GM23338 (cell line): ENCODE data around the gene AFF3. TPM values are rescaled to one million over a fixed set of nuclear protein-coding genes. Genes with fewer than 3 reads are reported as not detected.

Experiments used
- ATAC-seq: fragments of 200-7000 bp; cut with Tn5 transposase; 3 replicates; pipeline ENCODE4 v1.9.1; 2020
- DNase-seq: peaks from one replicate; pipeline ENCODE4 v3.0.0-alpha.2; 2015; ENCODE audit warnings: low spot score
- H2AFZ ChIP-seq: fragments of 200-600 bp; sonication (generic); 2 replicates; pipeline ENCODE4 v1.8.0; 2016; ENCODE audit warnings: antibody characterized with exemption, mild to moderate bottlenecking, moderate library complexity
- H3F3A ChIP-seq: fragments of 200-600 bp; sonication (generic); replicated peaks from 2 replicates; pipeline ENCODE4 v1.8.0; 2017; ENCODE audit warnings: antibody characterized with exemption, mixed run types, low read depth
- H3K27ac ChIP-seq: fragments of 200-600 bp; sonication (generic); 2 replicates; pipeline ENCODE4 v1.6.1; 2016; ENCODE audit warnings: low read depth
- H3K27me3 ChIP-seq: fragments of 200-600 bp; sonication (generic); 2 replicates; pipeline ENCODE4 v1.8.0; 2016; ENCODE audit warnings: mild to moderate bottlenecking, mixed run types, moderate library complexity; ENCODE audit not compliant: insufficient read depth
- H3K36me3 ChIP-seq: fragments of 200-600 bp; sonication (generic); 2 replicates; pipeline ENCODE4 v1.8.0; 2016; ENCODE audit warnings: mild to moderate bottlenecking; ENCODE audit not compliant: insufficient read depth
- H3K4me1 ChIP-seq: fragments of 200-600 bp; sonication (generic); 2 replicates; pipeline ENCODE4 v1.8.0; 2016; ENCODE audit warnings: mild to moderate bottlenecking, moderate library complexity; ENCODE audit not compliant: insufficient read depth
- H3K4me2 ChIP-seq: fragments of 200-600 bp; sonication (generic); 2 replicates; pipeline ENCODE4 v1.7.1; 2017; ENCODE audit warnings: mixed run types
- H3K4me3 ChIP-seq: fragments of 200-600 bp; sonication (generic); 2 replicates; pipeline ENCODE4 v1.6.1; 2016; ENCODE audit warnings: mixed run types
- H3K79me2 ChIP-seq: fragments of 200-600 bp; sonication (generic); replicated peaks from 2 replicates; pipeline ENCODE4 v1.8.0; 2017; ENCODE audit warnings: mild to moderate bottlenecking; ENCODE audit not compliant: insufficient read depth
- H3K9me2 ChIP-seq: fragments of 200-600 bp; sonication (generic); 2 replicates; pipeline ENCODE4 v1.8.0; 2017; ENCODE audit not compliant: insufficient read depth
- H4K20me1 ChIP-seq: fragments of 200-600 bp; sonication (generic); replicated peaks from 2 replicates; pipeline ENCODE4 v1.8.0; 2017; ENCODE audit warnings: mild to moderate bottlenecking; ENCODE audit not compliant: insufficient read depth
- H3K27ac Mint-ChIP-seq: 2 replicates; pipeline ENCODE4 v1.8.0; 2020; ENCODE audit warnings: inconsistent platforms, mild to moderate bottlenecking, moderate library complexity, mixed read lengths
- H3K27me3 Mint-ChIP-seq: 3 replicates; pipeline ENCODE4 v1.8.0; 2022; ENCODE audit warnings: low read depth, mild to moderate bottlenecking, moderate library complexity, mixed read lengths, inconsistent platforms; ENCODE audit not compliant: insufficient read depth, poor library complexity
- H3K36me3 Mint-ChIP-seq: 3 replicates; pipeline ENCODE4 v1.8.0; 2021; ENCODE audit warnings: low read depth, mild to moderate bottlenecking, inconsistent platforms, moderate library complexity, mixed read lengths
- H3K4me1 Mint-ChIP-seq: 3 replicates; pipeline ENCODE4 v1.8.0; 2020; ENCODE audit warnings: mild to moderate bottlenecking, inconsistent platforms, mixed read lengths
- H3K4me3 Mint-ChIP-seq: 3 replicates; pipeline ENCODE4 v1.8.0; 2021; ENCODE audit warnings: moderate library complexity, mild to moderate bottlenecking, inconsistent platforms, mixed read lengths
- H3K9me3 Mint-ChIP-seq: 3 replicates; pipeline ENCODE4 v1.8.0; 2020; ENCODE audit warnings: moderate library complexity, mild to moderate bottlenecking, inconsistent platforms, mixed read lengths
- CREB1 ChIP-seq: fragments of 250-450 bp; sonication (Bioruptor Pico); IDR thresholded peaks from 2 replicates; pipeline ENCODE4 v1.5.0; 2020; ENCODE audit warnings: low read depth, mild to moderate bottlenecking, moderate library complexity
- EZH2phosphoT487 ChIP-seq: fragments of 200-600 bp; sonication (generic); IDR thresholded peaks from one replicate; pipeline ENCODE4 v1.8.1; 2018; ENCODE audit warnings: antibody characterized with exemption; ENCODE audit not compliant: unreplicated experiment
- JUNB ChIP-seq: IDR thresholded peaks from one replicate; pipeline ENCODE4 v1.6.1; 2016; ENCODE audit warnings: antibody characterized with exemption; ENCODE audit not compliant: unreplicated experiment
- NANOG ChIP-seq: IDR thresholded peaks from 2 replicates; pipeline ENCODE4 v1.6.1; 2016; ENCODE audit warnings: antibody characterized with exemption, borderline replicate concordance
- ZNF331 ChIP-seq: fragments of 250-450 bp; sonication (Bioruptor Pico); IDR thresholded peaks from 2 replicates; pipeline ENCODE4 v1.5.0; 2020; ENCODE audit warnings: low read depth, mild to moderate bottlenecking, moderate library complexity
- ZNF462 ChIP-seq: fragments of 250-450 bp; sonication (Bioruptor Pico); IDR thresholded peaks from 2 replicates; pipeline ENCODE4 v1.5.0; 2020; ENCODE audit warnings: mild to moderate bottlenecking, moderate library complexity
- polyA plus RNA-seq: library from polyadenylated mRNA; unstranded; fragments of >200 nt; fragmentation: Nextera tagmentation; extraction: Ambion mirVana; gene quantifications from 2 replicates; pipeline ENCODE4 v1.2.1, GENCODE V29; 2016
- total RNA-seq: library from RNA; depleted of rRNA; stranded (reverse); fragments of >200 nt; shearing (Covaris generic); gene quantifications from 2 replicates; pipeline ENCODE4 v1.2.3, GENCODE V29; 2014

The AFF3 gene
- total and polyA plus RNA-seq, 2 experiments from 2014 or later = 0.73 to 1.4 TPM

- ATAC-seq = peak; percentile 99
- TF ChIP-seq ZNF462 (CRISPR knock-in tag) = no peak
- TF ChIP-seq ZNF331 (CRISPR knock-in tag) = no peak
- no peak for TF ChIP-seq EZH2phosphoT487
- TF ChIP-seq NANOG = 0 out of 2 replicates have a peak, but pooled peaks have one; percentile 5
- no peak overlapping the region for H3K4me2 ChIP-seq
- no peaks in the 10 kb centered on the region for H3K9me2 ChIP-seq
- peaks cover 12% of the 10 kb centered on the region; the same call in 2 of the 3 replicates for H3K9me3 Mint-ChIP-seq
- H3K4me1 Mint-ChIP-seq = no peaks in the 10 kb centered on the region; the same call in 2 of the 3 replicates
- H4K20me1 ChIP-seq = peaks cover 9% of the 10 kb centered on the region; the same call in 1 of the 2 replicates
- H3K27ac Mint-ChIP-seq = no peak overlapping the region
- H3K4me3 Mint-ChIP-seq = no peak overlapping the region
- no peaks in the 10 kb centered on the region for H3F3A ChIP-seq
- peaks cover 73% of the 10 kb centered on the region for H3K27me3 Mint-ChIP-seq
- no peaks in the 10 kb centered on the region for H3K79me2 ChIP-seq
- H3K36me3 ChIP-seq = no peaks in the 10 kb centered on the region
- no peaks in the 10 kb centered on the region for H3K36me3 Mint-ChIP-seq
- H3K4me1 ChIP-seq = no peaks in the 10 kb centered on the region
- no peak overlapping the region for H2AFZ ChIP-seq
- DNase-seq = peak; percentile 52
- no peak overlapping the region for H3K27ac ChIP-seq
- H3K4me3 ChIP-seq = no peak overlapping the region
- H3K27me3 ChIP-seq = peaks cover 98% of the 10 kb centered on the region
Measured at GRCh38 chr2:100119235-100119634, 23.2 kb downstream of the AFF3 start.

GRCh38 chr2:100113990-100114433 lies 28.4 kb downstream of the AFF3 start:
- no peak for ATAC-seq
- H3K36me3 ChIP-seq = no peaks in the 10 kb centered on the region
- no peak for DNase-seq
- no peaks in the 10 kb centered on the region for H3K4me1 ChIP-seq
- H3K79me2 ChIP-seq = no peaks in the 10 kb centered on the region
- no peak overlapping the region for H3K27ac ChIP-seq
- Mint-ChIP-seq H3K4me1 (no peaks in the 10 kb centered on the region; the same call in 2 of the 3 replicates), H3K27me3 (peaks cover 59% of the 10 kb centered on the region), H3K27ac (no peak overlapping the region), H3K4me3 (no peak overlapping the region), H3K36me3 (no peaks in the 10 kb centered on the region), H3K9me3 (peaks cover 12% of the 10 kb centered on the region; the same call in 2 of the 3 replicates)
- no peak overlapping the region for H3K4me3 ChIP-seq
- H3K27me3 ChIP-seq = peaks cover 94% of the 10 kb centered on the region
- no peaks in the 10 kb centered on the region for H3K9me2 ChIP-seq
- no peak overlapping the region for H2AFZ ChIP-seq
- H3F3A ChIP-seq = no peaks in the 10 kb centered on the region
- no peak overlapping the region for H3K4me2 ChIP-seq
- peaks cover 9% of the 10 kb centered on the region; the same call in 1 of the 2 replicates for H4K20me1 ChIP-seq
- no peak for TF ChIP-seq ZNF462 (CRISPR knock-in tag)
- TF ChIP-seq JUNB = no peak
- TF ChIP-seq CREB1 (CRISPR knock-in tag) = no peak
